EL (cell line): ENCODE results near the gene XPA.
"Not testable (repeated sequence)": the region's sequence is repeated elsewhere in the genome, so short reads cannot be mapped to it uniquely, and the experiment has no call there.

ENCODE experiments used
- DNase-seq: peaks from one replicate; pipeline ENCODE4 v3.0.0-alpha.2; 2016

XPA gene

GRCh38 chr9:97696803-97697601, at the start of gene XPA:
XPA (minus strand) TSS chr9:97697340; CDS start chr9:97697292, 48 bp downstream.
- peak; percentile 96 for DNase-seq

- no peak for DNase-seq
These were observed 47.9 kb upstream of the XPA start for GRCh38 chr9:97744710-97745708.

GRCh38 chr9:97744025-97744424, 46.9 kb upstream of the XPA start:
- not testable (repeated sequence) for DNase-seq

- DNase-seq: no peak
These were observed 45.4 kb upstream of the XPA start for GRCh38 chr9:97742545-97742944.

GRCh38 chr9:97741947-97742346, 44.8 kb upstream of the XPA start:
- no peak for DNase-seq

GRCh38 chr9:97740848-97741821, 44.0 kb upstream of the XPA start:
- peak; percentile 82 for DNase-seq

- DNase-seq: peak; percentile 31
These were observed 40.3 kb upstream of the XPA start for GRCh38 chr9:97737429-97737828.

GRCh38 chr9:97735070-97735600, 38.0 kb upstream of the XPA start:
- no peak for DNase-seq

GRCh38 chr9:97726716-97727115, 29.6 kb upstream of the XPA start:
- DNase-seq: no peak

- no peak for DNase-seq
These were observed 26.7 kb upstream of the XPA start for GRCh38 chr9:97723819-97724218.

- DNase-seq: no peak
These were observed 25.2 kb upstream of the XPA start for GRCh38 chr9:97722331-97722730.

- DNase-seq: peak; percentile 56
These were observed 24.3 kb upstream of the XPA start for GRCh38 chr9:97721396-97721795.

- no peak for DNase-seq
These were observed 20.7 kb upstream of the XPA start for GRCh38 chr9:97717866-97718265.

- DNase-seq: peak; percentile 98
These were observed 17.3 kb upstream of the XPA start for GRCh38 chr9:97714435-97714834.

- DNase-seq: no peak
These were observed 14.1 kb upstream of the XPA start for GRCh38 chr9:97711223-97711626.

- peak; percentile 76 for DNase-seq
These were observed 13.4 kb upstream of the XPA start for GRCh38 chr9:97710356-97711222.

GRCh38 chr9:97706246-97706645, 9.1 kb upstream of the XPA start:
- DNase-seq: no peak

- peak; percentile 60 for DNase-seq
These were observed 8.3 kb upstream of the XPA start for GRCh38 chr9:97705354-97705950.

- DNase-seq: no peak
These were observed 7.7 kb upstream of the XPA start for GRCh38 chr9:97704851-97705250.

- no peak for DNase-seq
These were observed 7.2 kb upstream of the XPA start for GRCh38 chr9:97704345-97704677.
